GM18511 (cell line): ENCODE measurements around the gene GALNT9.

Experiments
- ATAC-seq: cut with Tn5 transposase; IDR thresholded peaks from one replicate; pipeline ENCODE4 v1.9.1; 2021; ENCODE audit warnings: mild to moderate bottlenecking, moderate library complexity; ENCODE audit not compliant: unreplicated experiment

Gene GALNT9

GRCh38 chr12:132161796-132162507, 167.4 kb downstream of the GALNT9 start:
- no peak for ATAC-seq

GRCh38 chr12:132161036-132161781, 168.2 kb downstream of the GALNT9 start:
- no peak for ATAC-seq

DNA sequence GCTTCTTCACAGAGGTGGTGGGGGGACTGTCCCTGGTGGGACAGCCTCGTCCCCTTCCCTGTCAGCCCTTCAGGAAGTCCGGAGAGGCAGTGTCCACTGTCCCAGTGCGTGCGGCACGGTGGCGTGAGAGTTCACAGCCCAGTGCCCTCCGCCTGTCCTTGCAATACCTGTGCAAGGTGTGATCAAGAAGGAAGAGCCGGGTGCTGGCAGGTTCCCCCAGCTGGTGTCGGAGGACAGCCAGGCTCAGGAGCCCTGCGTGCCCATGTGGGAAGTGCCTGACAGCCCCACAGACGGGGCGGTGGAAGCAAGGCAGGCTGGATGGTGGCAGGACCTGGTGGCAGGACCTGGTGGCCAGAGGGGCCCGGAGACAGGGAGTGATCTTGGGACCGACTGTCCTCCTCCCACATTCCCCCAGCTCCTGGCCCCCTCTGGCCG, 168.8 kb downstream of the GALNT9 start:
- no peak for ATAC-seq

GRCh38 chr12:132160016-132160415, 169.4 kb downstream of the GALNT9 start:
- no peak for ATAC-seq

- ATAC-seq = no peak
Measured at GRCh38 chr12:132159555-132160003, 169.8 kb downstream of the GALNT9 start.

DNA sequence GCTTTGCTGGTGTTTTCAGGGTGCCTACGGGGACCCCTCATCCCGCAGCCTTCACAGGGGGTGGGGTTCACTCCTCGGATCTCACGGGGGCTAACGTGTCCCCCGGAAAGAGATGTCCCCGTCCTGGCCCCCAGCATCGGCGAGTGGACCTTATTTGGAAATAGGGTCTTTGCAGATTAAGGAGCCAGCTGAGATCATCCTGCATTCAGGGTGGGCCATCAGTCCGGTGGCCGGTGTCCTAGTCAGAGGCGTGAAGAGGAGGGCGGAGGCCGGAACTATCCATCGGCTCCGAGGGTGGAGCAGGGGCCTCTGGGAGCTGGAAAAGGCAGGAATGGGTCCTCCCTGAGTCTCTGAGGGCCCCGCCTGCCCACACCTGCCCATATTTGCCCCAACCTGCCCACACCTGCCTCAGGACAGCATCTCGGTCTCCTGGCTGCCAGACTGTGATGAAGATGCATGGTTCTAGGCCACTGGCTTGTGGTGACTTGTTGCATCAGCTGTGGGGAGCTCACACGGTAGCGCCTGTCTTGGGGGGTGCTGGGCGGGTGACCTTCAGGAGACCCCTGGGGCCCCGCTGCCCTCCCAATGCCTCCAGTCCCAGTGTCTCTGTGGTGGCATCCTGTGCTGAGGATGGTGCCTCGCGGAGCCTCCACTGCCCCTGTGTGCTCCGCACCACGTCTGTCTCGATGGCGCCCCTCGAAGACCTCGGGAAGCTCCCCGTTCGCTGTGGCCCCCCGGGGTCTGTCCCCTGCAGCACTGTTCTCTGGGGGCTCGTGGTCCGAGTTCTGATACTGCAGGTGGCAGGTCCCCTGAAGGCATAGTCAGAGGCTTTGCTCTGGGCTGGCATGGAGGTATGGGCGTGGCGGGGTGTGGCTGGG, 170.5 kb downstream of the GALNT9 start:
- ATAC-seq = no peak

DNA sequence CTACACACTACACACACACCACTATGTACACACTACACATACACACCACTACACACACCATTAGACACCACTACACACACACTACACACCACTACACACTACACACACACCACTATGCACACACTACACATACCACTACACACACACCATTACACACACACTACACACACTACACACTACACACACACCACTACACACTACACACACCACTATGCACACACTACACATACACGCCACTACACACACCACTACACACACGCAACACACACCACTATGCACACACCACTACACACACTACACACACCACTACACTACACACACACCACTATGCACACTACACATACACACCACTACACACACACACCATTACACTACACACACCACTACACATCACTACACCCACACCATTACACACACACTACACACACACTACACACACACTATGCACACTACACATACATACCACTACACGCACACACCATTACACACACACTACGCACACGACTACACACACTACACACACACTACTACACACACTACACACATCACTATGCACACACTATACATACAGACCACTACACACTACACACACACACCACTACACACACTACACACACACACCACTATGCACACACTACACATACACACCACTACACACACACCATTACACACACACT, 171.5 kb downstream of the GALNT9 start:
- ATAC-seq = no peak

GRCh38 chr12:132156573-132157325, 172.6 kb downstream of the GALNT9 start:
- no peak for ATAC-seq

- ATAC-seq = no peak
Measured at GRCh38 chr12:132155771-132156572, 173.4 kb downstream of the GALNT9 start.

DNA sequence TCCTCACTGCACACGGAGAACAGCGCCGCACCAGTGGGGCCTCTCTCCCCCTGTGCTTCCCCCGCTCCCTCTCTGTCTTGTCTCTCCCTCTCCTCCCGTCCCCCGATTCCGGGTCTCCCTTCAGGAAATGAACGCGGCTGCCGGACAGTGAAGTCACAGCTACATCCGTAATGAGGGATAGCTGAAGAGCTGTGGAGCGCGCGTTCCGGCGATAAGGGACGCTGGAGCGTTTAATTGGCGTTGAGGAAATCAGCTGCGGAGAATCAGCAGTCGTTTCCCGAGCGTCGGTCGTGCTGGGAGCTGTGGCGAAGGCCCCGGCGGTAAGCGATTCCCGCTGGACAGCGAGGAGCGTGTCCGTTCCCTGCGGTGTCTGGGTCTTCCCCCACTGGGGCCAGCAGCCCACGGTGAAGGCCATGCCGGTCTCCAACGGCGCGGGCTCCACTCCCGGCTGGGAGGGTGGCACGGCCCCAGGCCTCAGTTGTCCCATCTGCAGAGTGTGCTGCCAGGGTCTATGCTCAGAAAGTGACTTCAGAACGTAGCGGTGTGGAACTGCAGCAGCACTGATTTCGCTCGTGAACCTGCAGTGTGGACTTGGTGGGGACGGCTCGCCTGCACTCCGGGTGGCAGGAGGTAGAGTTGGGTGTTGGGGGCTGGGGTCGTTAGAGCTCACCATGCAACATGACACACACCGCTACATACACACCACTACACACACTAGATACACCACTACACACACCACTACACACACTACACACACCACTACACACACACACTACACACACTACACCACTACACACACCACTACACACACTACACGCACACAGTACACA, 174.2 kb downstream of the GALNT9 start:
- no peak for ATAC-seq

- peak; percentile 24 for ATAC-seq
Measured at GRCh38 chr12:132154341-132154761, 175.0 kb downstream of the GALNT9 start.

- ATAC-seq = peak; percentile 82
Measured at GRCh38 chr12:132153501-132154340, 175.7 kb downstream of the GALNT9 start.

DNA sequence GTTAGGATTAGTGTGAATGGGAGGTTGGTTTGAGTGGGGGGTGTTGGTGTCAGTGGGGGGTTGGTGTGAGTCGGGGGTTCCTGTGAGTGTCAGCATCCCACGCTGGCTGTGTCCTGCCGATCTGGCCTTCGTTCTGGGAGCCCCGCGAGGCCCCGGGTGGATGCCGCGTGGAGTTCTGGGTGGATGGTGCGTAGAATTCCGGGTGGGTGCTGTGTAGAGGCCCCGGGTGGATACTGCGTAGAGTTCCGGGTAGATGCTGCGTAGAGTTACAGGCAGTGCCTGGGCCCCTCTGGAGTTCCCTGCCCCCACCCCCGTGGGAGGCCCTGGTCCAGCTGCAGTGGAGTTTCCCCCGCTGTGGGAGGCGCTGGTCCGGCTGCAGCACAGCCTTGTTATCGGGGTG, 176.4 kb downstream of the GALNT9 start:
- no peak for ATAC-seq

GRCh38 chr12:132152411-132152821, 177.0 kb downstream of the GALNT9 start:
- no peak for ATAC-seq

GRCh38 chr12:132151766-132152410, 177.5 kb downstream of the GALNT9 start:
- no peak for ATAC-seq

DNA sequence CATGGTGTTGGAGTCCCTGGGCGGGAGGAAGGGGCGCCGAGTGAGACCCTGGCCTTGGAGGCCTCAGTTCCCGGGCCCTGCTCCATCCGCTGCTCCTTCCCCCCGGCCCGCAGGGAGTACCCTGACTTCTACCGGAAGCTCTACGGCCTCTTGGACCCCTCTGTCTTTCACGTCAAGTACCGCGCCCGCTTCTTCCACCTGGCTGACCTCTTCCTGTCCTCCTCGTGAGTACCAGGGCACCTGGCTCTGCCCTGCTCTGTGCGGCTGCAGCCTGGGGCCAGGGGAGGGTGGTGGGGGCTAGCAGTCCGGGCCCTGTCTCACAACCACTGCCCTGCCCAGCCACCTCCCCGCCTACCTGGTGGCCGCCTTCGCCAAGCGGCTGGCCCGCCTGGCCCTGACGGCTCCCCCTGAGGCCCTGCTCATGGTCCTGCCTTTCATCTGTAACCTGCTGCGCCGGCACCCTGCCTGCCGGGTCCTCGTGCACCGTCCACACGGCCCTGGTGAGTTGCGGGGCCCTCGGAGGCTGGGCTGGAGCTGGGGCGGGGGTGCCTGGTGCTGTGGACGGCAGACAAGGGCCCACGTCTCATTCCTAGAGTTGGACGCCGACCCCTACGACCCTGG, 178.1 kb downstream of the GALNT9 start:
- ATAC-seq = no peak

DNA sequence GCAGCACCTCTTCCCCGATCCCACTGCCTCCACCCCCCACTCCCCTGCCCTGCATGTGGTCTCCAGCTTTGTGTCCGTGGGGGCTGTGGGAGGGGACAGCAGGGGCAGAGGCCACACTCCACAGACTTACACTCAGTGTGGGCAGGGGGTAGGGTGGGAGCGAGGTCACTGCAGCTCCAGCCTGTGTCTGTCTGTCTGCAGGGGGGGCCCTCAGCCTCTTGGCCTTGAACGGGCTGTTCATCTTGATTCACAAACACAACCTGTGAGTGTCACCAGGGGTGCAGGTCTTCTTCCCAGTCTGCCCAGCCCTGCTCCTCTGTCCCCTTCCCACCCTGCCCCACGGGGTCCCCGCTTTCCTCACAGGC, 178.6 kb downstream of the GALNT9 start:
- ATAC-seq = no peak
